LNCaP clone FGC (cell line): ENCODE data around the gene FBXO40.

Source experiments
- DNase-seq: peaks from one replicate; pipeline ENCODE4 v3.0.0-alpha.2; 2011; ENCODE audit warnings: low read depth
- H3K4me3 ChIP-seq: 2 replicates; pipeline ENCODE4 v1.5.1; 2011; ENCODE audit warnings: mild to moderate bottlenecking, low read depth, low read length, control low read depth
- TF ChIP-seq, protein P1 (sequence below): IDR thresholded peaks from 2 replicates; pipeline ENCODE4 v1.5.1; 2012; ENCODE audit warnings: mild to moderate bottlenecking; ENCODE audit not compliant: control insufficient read depth, insufficient read depth; ENCODE audit errors: extremely low read depth

FBXO40 gene

DNA sequence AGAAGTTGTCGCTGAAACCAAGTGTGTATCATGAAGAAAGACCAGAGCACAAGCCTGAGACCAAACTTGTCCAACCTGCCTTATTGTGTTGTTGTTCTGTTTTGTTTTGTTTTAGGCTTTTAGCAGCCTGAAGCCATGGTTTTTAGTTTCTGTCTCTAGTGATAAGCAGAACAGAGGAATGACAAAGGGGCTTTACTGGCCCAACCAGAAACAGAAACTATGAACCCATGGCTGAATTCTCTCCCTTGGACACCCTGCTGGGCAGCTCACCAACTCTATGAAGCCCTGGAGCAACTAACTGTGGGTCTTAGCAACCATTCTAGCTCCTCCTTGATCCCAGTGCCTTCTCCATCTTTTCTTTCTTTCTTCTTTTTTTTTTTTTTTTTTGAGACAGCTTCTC, 37.2 kb downstream of the FBXO40 start:
- H3K4me3 ChIP-seq: no peak overlapping the region
- no peak for DNase-seq
- TF ChIP-seq, protein P1, sequence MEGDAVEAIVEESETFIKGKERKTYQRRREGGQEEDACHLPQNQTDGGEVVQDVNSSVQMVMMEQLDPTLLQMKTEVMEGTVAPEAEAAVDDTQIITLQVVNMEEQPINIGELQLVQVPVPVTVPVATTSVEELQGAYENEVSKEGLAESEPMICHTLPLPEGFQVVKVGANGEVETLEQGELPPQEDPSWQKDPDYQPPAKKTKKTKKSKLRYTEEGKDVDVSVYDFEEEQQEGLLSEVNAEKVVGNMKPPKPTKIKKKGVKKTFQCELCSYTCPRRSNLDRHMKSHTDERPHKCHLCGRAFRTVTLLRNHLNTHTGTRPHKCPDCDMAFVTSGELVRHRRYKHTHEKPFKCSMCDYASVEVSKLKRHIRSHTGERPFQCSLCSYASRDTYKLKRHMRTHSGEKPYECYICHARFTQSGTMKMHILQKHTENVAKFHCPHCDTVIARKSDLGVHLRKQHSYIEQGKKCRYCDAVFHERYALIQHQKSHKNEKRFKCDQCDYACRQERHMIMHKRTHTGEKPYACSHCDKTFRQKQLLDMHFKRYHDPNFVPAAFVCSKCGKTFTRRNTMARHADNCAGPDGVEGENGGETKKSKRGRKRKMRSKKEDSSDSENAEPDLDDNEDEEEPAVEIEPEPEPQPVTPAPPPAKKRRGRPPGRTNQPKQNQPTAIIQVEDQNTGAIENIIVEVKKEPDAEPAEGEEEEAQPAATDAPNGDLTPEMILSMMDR: no peak

DNA sequence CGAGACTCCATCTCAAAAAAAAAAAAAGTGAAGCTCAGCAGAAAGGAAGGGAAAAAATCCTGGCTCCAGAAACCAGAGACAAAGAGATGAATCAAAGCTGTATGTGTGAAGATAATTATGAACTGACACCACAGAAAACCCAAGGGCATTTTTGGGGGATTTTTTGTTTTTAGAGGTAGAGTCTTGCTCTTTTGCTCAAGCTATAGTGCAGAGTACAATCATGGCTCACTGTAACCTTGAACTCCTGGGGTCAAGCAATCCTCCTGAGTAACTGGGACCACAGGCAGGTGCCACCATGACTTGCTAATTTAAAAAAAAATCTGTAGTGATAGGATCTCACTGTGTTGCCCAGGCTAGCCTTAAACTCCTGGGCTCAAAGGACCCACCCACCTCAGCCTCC, 44.7 kb downstream of the FBXO40 start:
- H3K4me3 ChIP-seq: no peak overlapping the region
- DNase-seq: no peak
- TF ChIP-seq, protein P1: no peak

DNA sequence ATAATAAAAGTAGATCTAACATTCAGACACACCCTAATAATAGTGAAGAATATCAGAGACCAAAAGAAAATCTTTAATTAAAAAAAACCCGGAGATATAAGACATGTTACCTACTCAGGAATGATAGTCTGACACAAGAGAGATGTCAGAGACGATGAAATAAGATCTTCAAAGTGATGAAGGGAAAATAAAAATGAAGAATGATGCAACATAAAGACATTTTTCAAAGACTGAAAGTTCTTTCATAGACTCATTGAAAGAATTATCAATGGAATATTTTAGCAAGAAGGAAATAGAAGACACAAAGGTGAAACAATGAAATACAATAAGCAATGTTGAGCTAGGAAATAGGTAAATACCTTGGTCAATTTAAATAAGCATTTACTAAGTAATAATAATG, 47.9 kb downstream of the FBXO40 start:
- no peak for DNase-seq
- TF ChIP-seq, protein P1: no peak
- H3K4me3 ChIP-seq: no peak overlapping the region

DNA sequence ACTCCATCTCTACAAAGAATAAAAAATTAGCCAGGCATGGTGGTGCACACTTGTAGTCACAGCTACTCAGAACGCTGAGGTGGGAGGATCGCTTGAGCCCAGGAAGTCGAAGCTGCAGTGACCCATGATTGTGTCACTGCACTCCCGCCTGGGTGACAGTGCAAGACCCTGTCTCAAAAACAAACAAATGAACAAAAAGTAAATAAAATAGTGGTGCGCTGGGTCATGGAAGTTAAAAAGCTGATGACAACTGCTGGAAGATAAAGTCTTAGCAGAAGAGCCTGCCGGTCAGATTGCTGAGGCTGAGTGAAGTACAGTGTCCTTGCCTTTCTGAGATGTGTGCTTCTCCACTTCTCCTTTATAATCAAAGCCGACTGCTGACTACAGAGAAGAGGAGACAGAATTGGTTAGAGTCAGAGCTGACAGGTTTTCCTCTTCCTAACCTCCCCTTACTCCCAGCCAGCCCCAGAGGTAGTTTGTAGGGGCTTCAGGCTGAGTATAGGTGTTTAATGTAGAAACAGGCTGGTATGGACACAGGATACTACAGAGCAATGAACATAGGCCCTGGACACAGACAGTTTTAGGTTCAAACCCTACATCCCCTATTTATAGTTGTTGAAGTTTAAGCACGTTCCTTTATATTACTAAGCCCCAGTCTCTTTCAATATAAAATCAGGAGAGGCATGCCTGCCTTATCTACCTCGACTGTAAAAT, 49.6 kb downstream of the FBXO40 start:
- H3K4me3 ChIP-seq: no peak overlapping the region
- TF ChIP-seq, protein P1: no peak
- no peak for DNase-seq

DNA sequence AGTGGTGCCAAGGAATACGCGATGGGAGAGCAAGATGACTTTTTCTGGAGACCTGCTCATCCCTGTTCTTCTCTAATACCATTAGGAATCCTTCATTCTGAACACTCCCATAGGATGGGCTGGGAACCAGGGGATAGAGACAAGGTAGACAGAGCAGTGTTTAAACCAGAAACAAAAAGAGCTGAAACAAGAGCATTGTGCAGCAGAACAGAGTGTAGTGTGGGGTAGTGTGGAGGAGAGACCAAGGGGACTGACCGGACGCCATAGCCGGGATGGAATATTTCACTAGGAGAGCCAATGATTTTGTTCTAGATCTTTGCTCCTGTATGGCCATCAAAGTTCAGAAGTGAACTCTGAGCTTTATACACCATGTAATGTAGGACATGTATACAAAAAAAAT, 51.9 kb downstream of the FBXO40 start:
- TF ChIP-seq, protein P1: no peak
- H3K4me3 ChIP-seq: no peak overlapping the region
- DNase-seq: no peak

DNA sequence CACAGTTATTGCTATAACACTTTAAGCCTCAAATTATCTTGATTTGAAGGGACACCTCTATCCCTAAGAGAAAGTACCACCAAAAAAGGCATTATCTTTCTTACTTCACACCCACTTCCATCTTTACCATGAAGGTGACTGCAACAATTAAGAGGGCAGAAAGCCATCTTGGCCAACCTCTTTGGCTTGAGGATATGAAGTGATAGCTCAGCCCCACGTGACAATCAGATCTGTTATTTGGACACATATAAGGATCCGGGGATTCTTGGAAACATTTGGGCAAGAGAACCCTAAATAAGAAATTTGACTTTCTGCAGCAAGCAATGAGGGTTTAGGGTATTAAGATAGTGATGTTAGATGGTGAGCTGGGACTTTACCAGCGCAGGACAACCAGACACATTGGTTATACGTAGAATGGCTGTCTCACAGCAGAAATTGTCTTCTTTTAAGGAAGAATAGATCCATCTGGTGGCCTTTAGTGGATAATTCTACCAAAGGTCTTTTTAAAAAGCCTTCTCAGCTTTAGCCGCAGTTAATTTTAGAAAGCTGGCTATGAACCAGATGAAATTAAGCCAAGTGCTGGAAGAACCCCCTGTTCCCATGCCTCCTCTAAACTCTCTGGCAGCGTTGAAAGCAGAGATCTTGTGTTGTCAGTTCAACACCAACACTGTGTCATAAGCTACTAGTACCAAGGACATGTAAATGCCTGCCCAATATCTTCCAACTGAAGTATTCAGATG, 55.2 kb downstream of the FBXO40 start:
- TF ChIP-seq, protein P1: no peak
- DNase-seq: no peak
- no peak overlapping the region for H3K4me3 ChIP-seq

DNA sequence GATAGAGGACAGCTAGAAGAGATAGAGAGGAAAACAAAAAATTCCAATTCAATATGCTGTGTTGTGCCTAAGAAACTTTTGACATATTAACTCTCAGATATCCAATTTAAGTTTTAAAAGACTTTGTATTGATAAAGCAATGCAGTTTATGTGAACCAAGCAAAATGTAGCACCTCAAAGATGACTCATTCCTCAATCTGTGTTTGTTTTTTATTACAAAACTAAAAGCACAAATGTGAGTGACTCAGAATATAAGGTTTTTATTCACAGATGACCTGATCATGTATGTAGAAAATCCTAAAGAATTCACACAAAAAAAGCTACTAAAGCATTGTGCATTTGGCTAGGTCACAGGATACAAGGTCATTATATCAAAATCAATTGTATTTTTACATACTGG, 56.5 kb downstream of the FBXO40 start:
- H3K4me3 ChIP-seq: no peak overlapping the region
- TF ChIP-seq, protein P1: no peak
- DNase-seq: no peak
